ENCODE measurements around the gene KMT2B.

Gene KMT2B

GRCh38 chr19:35775046-35775297 lies 57.2 kb downstream of the KMT2B start:
- TF ChIP-seq CTCF (IDR thresholded peaks at IDR 0.05; ENCODE audit: extremely low read depth, insufficient read depth, missing control alignments) = no peak
- in situ Hi-C loops (cut with MboI; ENCODE audit: low pct_unique_long_range_greater_than_20kb, low sequenced_read_pairs, unreplicated experiment) = no loop called here
- DNase-seq (ENCODE audit: low spot score) = no peak

- peak; percentile 100 for DNase-seq (ENCODE audit: low spot score)
- in situ Hi-C loops (cut with MboI; ENCODE audit: low pct_unique_long_range_greater_than_20kb, low sequenced_read_pairs, unreplicated experiment) = no loop called here
- no peak for TF ChIP-seq CTCF (IDR thresholded peaks at IDR 0.05; ENCODE audit: extremely low read depth, insufficient read depth, missing control alignments)
These were observed 57.7 kb downstream of the KMT2B start, which contains the start of gene ARHGAP33 for GRCh38 chr19:35775298-35776101. Gene ARHGAP33 (plus strand): TSS chr19:35775564. CDS start chr19:35775659, 95 bp downstream.

- DNase-seq (ENCODE audit: low spot score) = no peak
- in situ Hi-C loops (cut with MboI; ENCODE audit: low pct_unique_long_range_greater_than_20kb, low sequenced_read_pairs, unreplicated experiment) = no loop called here
- TF ChIP-seq CTCF (IDR thresholded peaks at IDR 0.05; ENCODE audit: extremely low read depth, insufficient read depth, missing control alignments) = no peak
These were observed 58.4 kb downstream of the KMT2B start for GRCh38 chr19:35776102-35776788.

- DNase-seq (ENCODE audit: low spot score) = no peak
- in situ Hi-C loops (cut with MboI; ENCODE audit: low pct_unique_long_range_greater_than_20kb, low sequenced_read_pairs, unreplicated experiment) = no loop called here
- no peak for TF ChIP-seq CTCF (IDR thresholded peaks at IDR 0.05; ENCODE audit: extremely low read depth, insufficient read depth, missing control alignments)
These were observed 59.5 kb downstream of the KMT2B start for GRCh38 chr19:35777086-35777841.

GRCh38 chr19:35777961-35778360 lies 60.2 kb downstream of the KMT2B start:
- no peak for DNase-seq (ENCODE audit: low spot score)
- TF ChIP-seq CTCF (IDR thresholded peaks at IDR 0.05; ENCODE audit: extremely low read depth, insufficient read depth, missing control alignments) = no peak
- in situ Hi-C loops (cut with MboI; ENCODE audit: low pct_unique_long_range_greater_than_20kb, low sequenced_read_pairs, unreplicated experiment) = no loop called here

- in situ Hi-C loops (cut with MboI; ENCODE audit: low pct_unique_long_range_greater_than_20kb, low sequenced_read_pairs, unreplicated experiment) = no loop called here
- DNase-seq (ENCODE audit: low spot score) = no peak
- TF ChIP-seq CTCF (IDR thresholded peaks at IDR 0.05; ENCODE audit: extremely low read depth, insufficient read depth, missing control alignments) = no peak
These were observed 61.2 kb downstream of the KMT2B start for GRCh38 chr19:35779033-35779432.
